Gastroesophageal sphincter (tissue), 4 donors: ENCODE data around the gene STARD10. TPM values are rescaled to one million over a fixed set of nuclear protein-coding genes. Genes with fewer than 3 reads are reported as not detected.

Source experiments
- ATAC-seq: fragments of 150-250 bp; one replicate; pipeline ENCODE4 v1.9.1; 2016; ENCODE audit warnings: mild to moderate bottlenecking, moderate library complexity
- H3K27ac ChIP-seq, 4 donors: fragments of 200-600 bp; sonication (generic) in 3 of 4; 1 replicate in 3 of 4; 2 replicates in 1 of 4; pipeline ENCODE4 v1.5.1; 2016 to 2019
- H3K27me3 ChIP-seq: fragments of 200-600 bp; sonication (generic); one replicate; pipeline ENCODE4 v1.5.1; 2019
- H3K36me3 ChIP-seq, 2 donors: fragments of 200-600 bp; sonication (generic); one replicate each; pipeline ENCODE4 v1.5.1; 2019; ENCODE audit warnings: control low read depth in 1 of 2
- H3K4me1 ChIP-seq, 3 donors: fragments of 200-600 bp; sonication (generic); 1 replicate in 2 of 3; 2 replicates in 1 of 3; pipeline ENCODE4 v1.5.1; 2016 to 2019; ENCODE audit warnings: control low read depth in 2 of 3
- H3K4me3 ChIP-seq, 2 donors: fragments of 200-600 bp; sonication (generic); one replicate each; pipeline ENCODE4 v1.5.1; 2019; ENCODE audit warnings: mild to moderate bottlenecking in 1 of 2, moderate library complexity in 1 of 2
- H3K9me3 ChIP-seq, 3 donors: fragments of 200-600 bp; sonication (generic); one replicate each; pipeline ENCODE4 v1.5.1; 2017 to 2019; ENCODE audit warnings: control low read depth in 2 of 3
- EP300 ChIP-seq: sonication (generic); formaldehyde crosslinking; IDR thresholded peaks from one replicate; pipeline ENCODE4 v1.6.1; 2017; ENCODE audit warnings: antibody characterized with exemption, mild to moderate bottlenecking
- POLR2A ChIP-seq, 2 donors: fragments of 450-650 bp; IDR thresholded peaks; one replicate each; pipeline ENCODE4 v1.6.1; 2017; ENCODE audit warnings: antibody characterized with exemption in 2 of 2, mild to moderate bottlenecking in 2 of 2, moderate library complexity in 1 of 2
- POLR2AphosphoS5 ChIP-seq: sonication (generic); formaldehyde crosslinking; IDR thresholded peaks from one replicate; pipeline ENCODE4 v1.6.1; 2017; ENCODE audit warnings: antibody characterized with exemption
- WGBS, 2 donors: methylation state at CpG; one replicate each; pipeline ENCODE4 v1.1.5; 2018; ENCODE audit warnings: low coverage in 1 of 2; 5-methylcytosine and 5-hydroxymethylcytosine counted together
- total RNA-seq, 4 donors: library from RNA; depleted of rRNA; stranded (reverse); fragments of >200 nt; gene quantifications; one replicate each; pipeline ENCODE4 v1.1.0, GENCODE V29; 2016
- TF ChIP-seq, protein P1 (sequence below), 4 experiments: fragments of 200-600 bp in 2 of 4; fragments of 450-650 bp in 2 of 4; sonication (generic) in 1 of 4; IDR thresholded peaks; one replicate each; pipeline ENCODE4 v1.5.1; 2017 to 2019; ENCODE audit warnings: antibody characterized with exemption in 4 of 4, mild to moderate bottlenecking in 2 of 4, moderate library complexity in 2 of 4

The STARD10 gene, protein sequence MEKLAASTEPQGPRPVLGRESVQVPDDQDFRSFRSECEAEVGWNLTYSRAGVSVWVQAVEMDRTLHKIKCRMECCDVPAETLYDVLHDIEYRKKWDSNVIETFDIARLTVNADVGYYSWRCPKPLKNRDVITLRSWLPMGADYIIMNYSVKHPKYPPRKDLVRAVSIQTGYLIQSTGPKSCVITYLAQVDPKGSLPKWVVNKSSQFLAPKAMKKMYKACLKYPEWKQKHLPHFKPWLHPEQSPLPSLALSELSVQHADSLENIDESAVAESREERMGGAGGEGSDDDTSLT
- total RNA-seq, result 10 to 100 TPM; 35.8 to 56.6 (median 45.0) TPM

- 6 to 8% methylated on average over 8 of the region's 55 CpGs for WGBS, 2 donors
Measured at GRCh38 chr11:72793425-72794367, at the start of gene STARD10. STARD10 (minus strand) TSS chr11:72794047; CDS start chr11:72781181, 12,866 bp downstream.

GRCh38 chr11:72842653-72843330 lies 48.9 kb upstream of the STARD10 start:
- peaks cover 0 to 70% of the 10 kb centered on the region in 2 donors for H3K36me3 ChIP-seq
- no peaks in the 10 kb centered on the region for H3K4me1 ChIP-seq
- TF ChIP-seq POLR2A (IDR thresholded peaks at IDR 0.05) (no peak), POLR2AphosphoS5 (no peak), EP300 (no peak)
- TF ChIP-seq, protein P1, sequence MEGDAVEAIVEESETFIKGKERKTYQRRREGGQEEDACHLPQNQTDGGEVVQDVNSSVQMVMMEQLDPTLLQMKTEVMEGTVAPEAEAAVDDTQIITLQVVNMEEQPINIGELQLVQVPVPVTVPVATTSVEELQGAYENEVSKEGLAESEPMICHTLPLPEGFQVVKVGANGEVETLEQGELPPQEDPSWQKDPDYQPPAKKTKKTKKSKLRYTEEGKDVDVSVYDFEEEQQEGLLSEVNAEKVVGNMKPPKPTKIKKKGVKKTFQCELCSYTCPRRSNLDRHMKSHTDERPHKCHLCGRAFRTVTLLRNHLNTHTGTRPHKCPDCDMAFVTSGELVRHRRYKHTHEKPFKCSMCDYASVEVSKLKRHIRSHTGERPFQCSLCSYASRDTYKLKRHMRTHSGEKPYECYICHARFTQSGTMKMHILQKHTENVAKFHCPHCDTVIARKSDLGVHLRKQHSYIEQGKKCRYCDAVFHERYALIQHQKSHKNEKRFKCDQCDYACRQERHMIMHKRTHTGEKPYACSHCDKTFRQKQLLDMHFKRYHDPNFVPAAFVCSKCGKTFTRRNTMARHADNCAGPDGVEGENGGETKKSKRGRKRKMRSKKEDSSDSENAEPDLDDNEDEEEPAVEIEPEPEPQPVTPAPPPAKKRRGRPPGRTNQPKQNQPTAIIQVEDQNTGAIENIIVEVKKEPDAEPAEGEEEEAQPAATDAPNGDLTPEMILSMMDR (IDR thresholded peaks at IDR 0.05), result no peak
- no peak overlapping the region for H3K27ac ChIP-seq
- H3K4me3 ChIP-seq, result no peak overlapping the region
- H3K27me3 ChIP-seq, result no peaks in the 10 kb centered on the region
- ATAC-seq, result no peak
- 75 to 91% methylated on average over 8 to 10 of the region's 14 CpGs for WGBS, 2 donors
- H3K9me3 ChIP-seq, result no peaks in the 10 kb centered on the region

More at GRCh38 chr11:72793425-72794367, at the start of gene STARD10:
- Histone ChIP-seq H3K27ac (peak within 1 kb of the TSS; percentile 87 to 94 (median 90)), H3K36me3 (no peaks in the 10 kb centered on the region), H3K27me3 (no peaks in the 10 kb centered on the region), H3K9me3 (no peaks in the 10 kb centered on the region), H3K4me3 (peak within 1 kb of the TSS; percentile 65 to 91), H3K4me1 (peaks cover 0 to 35% (median 11%) of the 10 kb centered on the region in 3 donors)
- TF ChIP-seq POLR2AphosphoS5 (peak; percentile 20), EP300 (no peak), POLR2A (IDR thresholded peaks at IDR 0.05) (peak; percentile 55 to 56)
- TF ChIP-seq, protein P1 (IDR thresholded peaks at IDR 0.05), result peak; percentile 97 to 100 (median 99)
- peak; percentile 99 for ATAC-seq

- no peaks in the 10 kb centered on the region for H3K4me1 ChIP-seq
- no peak overlapping the region for H3K27ac ChIP-seq
- TF ChIP-seq, protein P1 (IDR thresholded peaks at IDR 0.05), result no peak
- TF ChIP-seq POLR2A (IDR thresholded peaks at IDR 0.05), result no peak
- no peaks in the 10 kb centered on the region for H3K9me3 ChIP-seq
- no peaks in the 10 kb centered on the region for H3K27me3 ChIP-seq
- H3K36me3 ChIP-seq, result peaks cover 0 to 77% of the 10 kb centered on the region in 2 donors
- H3K4me3 ChIP-seq, result no peak overlapping the region
- 95% methylated on average over 5 of the region's 5 CpGs; no CpG with 5 or more reads in 1 of the 2 donors for WGBS, 2 donors
- no peak for ATAC-seq
Measured at GRCh38 chr11:72842126-72842525, 48.3 kb upstream of the STARD10 start.

DNA sequence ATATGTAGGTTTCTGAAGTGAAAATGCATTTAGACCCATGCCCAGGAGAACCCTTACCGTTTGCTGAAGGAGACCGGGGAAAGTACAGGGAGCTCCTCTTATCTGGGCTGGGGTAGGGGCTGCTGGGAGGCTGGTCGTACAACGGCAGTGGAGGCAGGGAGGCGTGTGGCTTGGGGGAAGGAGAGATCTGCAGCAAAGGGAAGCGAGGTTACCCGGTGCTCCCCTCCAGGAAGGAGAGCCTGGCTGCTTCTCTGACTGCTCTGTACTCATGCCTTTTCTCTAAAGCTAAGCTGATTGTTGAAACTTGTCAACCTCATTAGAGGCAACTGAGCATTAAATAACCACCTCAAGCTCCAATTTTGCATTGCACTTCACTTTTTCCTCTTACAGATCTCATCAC lies 47.5 kb upstream of the STARD10 start:
- Histone ChIP-seq H3K4me3 (no peak overlapping the region), H3K4me1 (peaks cover 0 to 4% (median 0%) of the 10 kb centered on the region in 3 donors), H3K27me3 (no peaks in the 10 kb centered on the region), H3K27ac (no peak overlapping the region), H3K36me3 (peaks cover 0 to 78% of the 10 kb centered on the region in 2 donors), H3K9me3 (no peaks in the 10 kb centered on the region)
- TF ChIP-seq POLR2AphosphoS5 (no peak), POLR2A (IDR thresholded peaks at IDR 0.05) (no peak), EP300 (no peak)
- TF ChIP-seq, protein P1 (IDR thresholded peaks at IDR 0.05), result no peak
- WGBS, 2 donors, result 100% methylated on average over 1 to 6 of the region's 7 CpGs
- ATAC-seq, result no peak
